Liver (tissue), 9 donors: Measurements from ENCODE around the gene CBFA2T2. TPM values are rescaled to one million over a fixed set of nuclear protein-coding genes. Genes with fewer than 3 reads are reported as not detected.
"Not testable (repeated sequence)": the region's sequence is repeated elsewhere in the genome, so short reads cannot be mapped to it uniquely, and the experiment has no call there.

Experiments used
- DNase-seq: peaks from one replicate; pipeline ENCODE4 v3.0.0-alpha.2; 2017; ENCODE audit warnings: low spot score
- H3K27ac ChIP-seq, 2 donors: one replicate each; pipeline ENCODE4 v1.7.0; 2013; ENCODE audit warnings: inconsistent platforms in 2 of 2, low read length in 2 of 2, control low read depth in 1 of 2, low read depth in 1 of 2, mild to moderate bottlenecking in 1 of 2
- H3K27me3 ChIP-seq, 4 donors: one replicate each; pipeline versions ENCODE4 v1.6.1 to v1.7.0; 2013; ENCODE audit warnings: low read length in 3 of 4, inconsistent platforms in 1 of 4, mild to moderate bottlenecking in 1 of 4, moderate library complexity in 1 of 4; ENCODE audit not compliant: control insufficient read depth in 4 of 4, insufficient read depth in 4 of 4
- H3K36me3 ChIP-seq, 4 donors: one replicate each; pipeline versions ENCODE4 v1.6.1 to v1.7.0; 2013; ENCODE audit warnings: low read length in 3 of 4, mild to moderate bottlenecking in 3 of 4, low read depth in 1 of 4, moderate library complexity in 1 of 4; ENCODE audit not compliant: control insufficient read depth in 4 of 4, insufficient read depth in 3 of 4
- H3K4me1 ChIP-seq, 4 donors: one replicate each; pipeline versions ENCODE4 v1.6.1 to v1.7.0; 2013; ENCODE audit warnings: low read length in 3 of 4, mild to moderate bottlenecking in 3 of 4, moderate library complexity in 1 of 4; ENCODE audit not compliant: control insufficient read depth in 4 of 4, insufficient read depth in 4 of 4
- H3K4me3 ChIP-seq, 3 donors: one replicate each; pipeline versions ENCODE4 v1.6.1 to v1.7.0; 2013; ENCODE audit warnings: low read length in 3 of 3, control low read depth in 1 of 3, low read depth in 1 of 3, mild to moderate bottlenecking in 1 of 3
- H3K9ac ChIP-seq, 2 donors: one replicate each; pipeline ENCODE4 v1.7.0; 2013; ENCODE audit warnings: low read length in 2 of 2, mild to moderate bottlenecking in 2 of 2, moderate library complexity in 2 of 2, control low read depth in 1 of 2, low read depth in 1 of 2
- H3K9me3 ChIP-seq, 4 donors: one replicate each; pipeline versions ENCODE4 v1.6.1 to v1.7.0; 2013; ENCODE audit warnings: low read length in 3 of 4; ENCODE audit not compliant: control insufficient read depth in 4 of 4
- CTCF ChIP-seq: fragments of 150-350 bp; IDR thresholded peaks from 2 replicates; pipeline ENCODE4 v1.5.1; 2017; ENCODE audit warnings: improper control_type of control experiment, low read depth, low read length; ENCODE audit not compliant: missing input control
- EGR1 ChIP-seq, 2 donors: IDR thresholded peaks; 2 replicates each; pipeline ENCODE4 v1.6.1; 2016 to 2018; ENCODE audit warnings: antibody characterized with exemption in 2 of 2, low read depth in 2 of 2
- FOXA1 ChIP-seq: IDR thresholded peaks from 2 replicates; pipeline ENCODE4 v1.6.1; 2016; ENCODE audit warnings: antibody characterized with exemption
- FOXA2 ChIP-seq: IDR thresholded peaks from 2 replicates; pipeline ENCODE4 v1.6.1; 2016; ENCODE audit warnings: antibody characterized with exemption
- GABPA ChIP-seq, 2 donors: IDR thresholded peaks in 1 of 2; conservative IDR thresholded peaks in 1 of 2; 2 replicates each; pipeline ENCODE4 v1.6.1; 2016; ENCODE audit warnings: antibody characterized with exemption in 2 of 2, mild to moderate bottlenecking in 1 of 2, moderate library complexity in 1 of 2
- HNF4A ChIP-seq, 2 donors: conservative IDR thresholded peaks; 2 replicates each; pipeline ENCODE4 v1.6.1; 2016; ENCODE audit warnings: antibody characterized with exemption in 2 of 2, mild to moderate bottlenecking in 2 of 2
- HNF4G ChIP-seq: IDR thresholded peaks from 2 replicates; pipeline ENCODE4 v1.6.1; 2016; ENCODE audit warnings: antibody characterized with exemption
- JUND ChIP-seq, 2 donors: IDR thresholded peaks; 2 replicates each; pipeline ENCODE4 v1.6.1; 2016; ENCODE audit warnings: antibody characterized with exemption in 2 of 2
- MAX ChIP-seq: IDR thresholded peaks from 2 replicates; pipeline ENCODE4 v1.6.1; 2016; ENCODE audit warnings: antibody characterized with exemption
- NR2F2 ChIP-seq: IDR thresholded peaks from 2 replicates; pipeline ENCODE4 v1.6.1; 2016; ENCODE audit warnings: antibody characterized with exemption
- RAD21 ChIP-seq, 2 donors: IDR thresholded peaks; 2 replicates each; pipeline ENCODE4 v1.6.1; 2016; ENCODE audit warnings: antibody characterized with exemption in 2 of 2, mild to moderate bottlenecking in 2 of 2
- RXRA ChIP-seq, 2 donors: IDR thresholded peaks; 2 replicates each; pipeline ENCODE4 v1.6.1; 2017 to 2018; ENCODE audit warnings: antibody characterized with exemption in 2 of 2, mild to moderate bottlenecking in 1 of 2
- TAF1 ChIP-seq: conservative IDR thresholded peaks from 2 replicates; pipeline ENCODE4 v1.6.1; 2016; ENCODE audit warnings: antibody characterized with exemption, mild to moderate bottlenecking
- YY1 ChIP-seq: IDR thresholded peaks from 2 replicates; pipeline ENCODE4 v1.6.1; 2016; ENCODE audit warnings: antibody characterized with exemption, mild to moderate bottlenecking
- ZBTB33 ChIP-seq: IDR thresholded peaks from 2 replicates; pipeline ENCODE4 v1.6.1; 2016; ENCODE audit warnings: antibody characterized with exemption
- WGBS: extraction: QIAGEN DNeasy Blood & Tissue Kit; methylation state at CpG from one replicate; pipeline ENCODE4 v1.1.7; 2013; 5-methylcytosine and 5-hydroxymethylcytosine counted together
- polyA plus RNA-seq, 2 donors: library from polyadenylated mRNA; stranded (reverse) in 1 of 2; unstranded in 1 of 2; fragments of 200-250 nt in 1 of 2; fragments of >200 nt in 1 of 2; fragmentation: Nextera tagmentation in 1 of 2; extraction: Ambion mirVana in 1 of 2; gene quantifications; one replicate each; pipeline versions ENCODE4 v1.2.1 to v1.2.3, GENCODE V29; 2013 to 2015
- total RNA-seq, 2 donors: library from RNA; depleted of rRNA; stranded (reverse); fragments of >200 nt; gene quantifications; one replicate each; pipeline ENCODE4 v1.2.3, GENCODE V29; 2014
- donor health status: healthy.
- donor health status: healthy.
- donor health status: healthy.
- donor health status: healthy.
- donor health status: healthy.

The CBFA2T2 gene
- total and polyA plus RNA-seq, 4 donors = 2.0 to 5.5 (median 5.3) TPM

- no peaks in the 10 kb centered on the region for H3K9me3 ChIP-seq
- peaks cover 4 to 25% (median 10%) of the 10 kb centered on the region in 4 donors for H3K4me1 ChIP-seq
- no peak overlapping the region for H3K27ac ChIP-seq
- TF ChIP-seq MAX (no peak), NR2F2 (no peak), GABPA (IDR thresholded peaks at IDR 0.05 in 1 of 2, conservative IDR thresholded peaks at IDR 0.05 in 1 of 2) (no peak), CTCF (no peak), HNF4A (conservative IDR thresholded peaks at IDR 0.05) (no peak), FOXA2 (no peak), EGR1 (IDR thresholded peaks at IDR 0.05; ENCODE audit: low read depth in 2 of 2) (no peak), RAD21 (IDR thresholded peaks at IDR 0.05) (no peak), JUND (IDR thresholded peaks at IDR 0.05) (no peak), ZBTB33 (no peak), YY1 (no peak), TAF1 (no peak), RXRA (IDR thresholded peaks at IDR 0.05) (no peak), HNF4G (no peak), FOXA1 (no peak)
- WGBS = 78% methylated on average over 5 of the region's 5 CpGs
- DNase-seq = no peak
- H3K4me3 ChIP-seq = no peak overlapping the region
- H3K9ac ChIP-seq = no peak overlapping the region
- no peaks in the 10 kb centered on the region for H3K36me3 ChIP-seq
- no peaks in the 10 kb centered on the region for H3K27me3 ChIP-seq
These were observed 80.0 kb downstream of the CBFA2T2 start for GRCh38 chr20:33569802-33570391.

- Histone ChIP-seq H3K27me3 (no peaks in the 10 kb centered on the region), H3K4me3 (no peak overlapping the region), H3K36me3 (no peaks in the 10 kb centered on the region), H3K9me3 (no peaks in the 10 kb centered on the region), H3K4me1 (peaks cover 4 to 25% (median 10%) of the 10 kb centered on the region in 4 donors), H3K27ac (no peak overlapping the region), H3K9ac (no peak overlapping the region)
- TF ChIP-seq HNF4G (no peak), JUND (IDR thresholded peaks at IDR 0.05) (no peak)
- 90% methylated on average over 1 of the region's 1 CpG for WGBS
- DNase-seq = no peak
These were observed 80.8 kb downstream of the CBFA2T2 start for GRCh38 chr20:33570743-33571142.

- H3K9ac ChIP-seq, H3K9me3 ChIP-seq, H3K27me3 ChIP-seq, H3K27ac ChIP-seq, DNase-seq, H3K36me3 ChIP-seq, H3K4me3 ChIP-seq: not testable (repeated sequence)
- WGBS = 96% methylated on average over 5 of the region's 5 CpGs
- peaks cover 4 to 25% (median 10%) of the 10 kb centered on the region in 4 donors for H3K4me1 ChIP-seq
These were observed 83.4 kb downstream of the CBFA2T2 start for GRCh38 chr20:33573268-33573667.
